Stimulated activated CD8-positive, alpha-beta memory T cell treated with anti-CD3 and anti-CD28 coated beads, Interleukin-4, amount 100 ng/mL, for 48 hours (primary cell): ENCODE measurements around the gene RBPJ.
"Not testable (repeated sequence)": the region's sequence is repeated elsewhere in the genome, so short reads cannot be mapped to it uniquely, and the experiment has no call there.

Source experiments
- DNase-seq: peaks from one replicate; pipeline ENCODE4 v3.0.0-alpha.2; 2020

RBPJ gene

GRCh38 chr4:26377328-26378311, 56.8 kb downstream of the RBPJ start:
- DNase-seq, result no peak

GRCh38 chr4:26379837-26380236, 59.0 kb downstream of the RBPJ start:
- no peak for DNase-seq

- no peak for DNase-seq
Measured at GRCh38 chr4:26380740-26381139, 59.9 kb downstream of the RBPJ start.

DNA sequence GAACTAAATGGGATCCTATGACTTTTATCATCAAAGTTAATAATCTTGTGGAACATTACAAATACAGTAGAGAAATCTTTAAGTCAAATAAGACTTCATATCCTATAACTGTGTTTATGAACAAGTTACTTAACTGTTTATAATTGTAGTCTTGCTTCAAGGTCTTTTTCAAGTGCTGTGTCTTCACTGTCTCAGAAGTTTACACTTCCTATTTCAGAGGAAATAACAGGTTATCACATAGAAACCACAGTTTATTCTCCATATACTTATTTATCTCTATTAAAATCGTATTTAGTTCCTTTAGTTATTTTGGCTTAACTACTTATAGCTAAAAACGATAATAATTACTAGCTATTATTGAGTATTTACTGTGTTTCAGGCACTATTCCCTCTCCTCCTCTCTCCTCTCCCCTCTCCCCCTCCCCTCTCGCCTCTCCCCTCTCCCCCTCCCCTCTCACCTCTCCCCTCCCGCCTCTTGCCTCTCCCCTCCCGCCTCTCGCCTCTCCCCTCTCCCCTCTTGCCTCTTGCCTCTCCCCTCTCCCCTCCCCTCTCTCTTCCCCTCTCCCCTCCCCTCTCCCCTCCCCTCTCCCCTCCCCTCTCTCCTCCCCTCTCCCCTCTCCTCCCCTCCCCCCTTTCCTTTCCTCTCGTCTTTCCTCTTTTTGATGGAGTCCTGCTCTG, 63.7 kb downstream of the RBPJ start:
- no peak for DNase-seq

DNA sequence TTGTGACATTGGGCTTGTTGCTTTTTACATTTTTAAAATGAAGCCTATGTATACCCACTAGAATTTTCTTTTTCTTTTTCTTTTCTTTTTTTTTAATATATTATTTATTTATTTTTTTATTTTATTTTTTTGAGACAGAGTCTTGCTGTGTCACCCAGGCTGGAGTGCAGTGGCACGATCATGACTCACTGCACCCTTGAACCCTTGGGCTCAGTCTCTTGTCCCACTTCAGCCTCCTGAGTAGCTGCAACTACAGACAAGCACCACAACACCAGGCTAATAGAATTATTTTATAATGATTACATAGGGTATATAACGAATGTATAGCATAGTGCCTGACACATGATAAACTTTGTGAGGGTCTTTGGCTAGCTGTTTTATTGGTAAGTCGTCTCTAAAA, 64.9 kb downstream of the RBPJ start:
- no peak for DNase-seq

DNA sequence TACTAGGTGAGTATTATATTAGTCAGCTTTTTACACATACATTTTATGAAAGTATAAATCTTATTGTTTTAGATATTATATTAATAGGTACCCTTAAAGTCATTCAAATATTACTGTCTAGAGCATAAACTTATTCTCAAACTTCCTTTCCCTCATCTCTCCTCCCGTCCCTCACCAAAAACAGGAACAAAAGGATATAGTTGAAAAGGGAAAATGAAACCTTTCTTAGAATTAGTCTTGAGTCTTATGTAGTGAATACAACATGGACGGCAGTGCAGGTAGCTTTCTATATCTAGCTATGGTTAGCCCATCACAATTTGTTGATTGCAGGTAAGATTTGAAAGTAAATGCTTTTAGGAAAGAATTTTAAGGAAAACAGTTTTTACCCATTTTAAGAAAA, 65.6 kb downstream of the RBPJ start:
- DNase-seq, result no peak

- DNase-seq, result no peak
Measured at GRCh38 chr4:26388671-26389070, 67.9 kb downstream of the RBPJ start.

- no peak for DNase-seq
Measured at GRCh38 chr4:26397086-26397485, 76.3 kb downstream of the RBPJ start.

DNA sequence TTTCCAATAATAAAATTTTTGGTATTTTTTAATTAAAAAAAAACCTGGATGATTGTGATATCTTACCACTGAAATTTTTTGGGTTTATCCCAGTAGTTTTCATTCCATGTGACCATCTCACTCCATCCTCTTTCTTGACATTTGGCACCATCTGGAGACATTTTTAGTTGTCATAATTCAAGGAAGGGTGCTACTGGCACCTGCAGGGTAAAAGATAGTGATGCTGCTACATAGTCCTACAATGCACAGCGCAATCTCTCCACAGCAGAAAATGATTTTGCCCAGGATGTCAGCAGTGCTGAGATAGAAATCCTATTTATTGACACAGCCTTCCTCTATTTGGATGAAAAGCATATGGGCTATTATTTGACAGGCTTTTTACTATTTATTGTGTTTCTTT, 79.3 kb downstream of the RBPJ start:
- DNase-seq, result no peak

DNA sequence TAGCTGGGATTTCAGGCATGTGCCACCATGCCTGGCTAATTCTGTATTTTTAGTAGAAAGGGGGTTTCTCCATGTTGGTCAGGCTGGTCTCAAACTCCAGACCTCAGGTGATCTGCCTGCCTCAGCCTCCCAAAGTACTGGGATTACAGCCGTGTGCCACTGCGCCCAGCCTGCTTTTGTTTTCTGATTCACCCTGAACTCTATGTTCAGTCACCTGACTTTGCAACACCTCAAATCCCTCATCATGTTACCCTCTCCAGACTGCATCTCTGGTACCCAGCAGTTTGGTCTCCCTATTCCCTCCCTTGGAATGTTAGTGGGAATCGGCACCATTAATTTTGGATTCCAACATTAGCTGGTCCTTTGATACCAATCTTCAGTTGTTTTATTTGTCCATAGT, 81.2 kb downstream of the RBPJ start:
- DNase-seq, result not testable (repeated sequence)

GRCh38 chr4:26402458-26402857, 81.6 kb downstream of the RBPJ start:
- no peak for DNase-seq

GRCh38 chr4:26404743-26405206, 84.0 kb downstream of the RBPJ start:
- no peak for DNase-seq

DNA sequence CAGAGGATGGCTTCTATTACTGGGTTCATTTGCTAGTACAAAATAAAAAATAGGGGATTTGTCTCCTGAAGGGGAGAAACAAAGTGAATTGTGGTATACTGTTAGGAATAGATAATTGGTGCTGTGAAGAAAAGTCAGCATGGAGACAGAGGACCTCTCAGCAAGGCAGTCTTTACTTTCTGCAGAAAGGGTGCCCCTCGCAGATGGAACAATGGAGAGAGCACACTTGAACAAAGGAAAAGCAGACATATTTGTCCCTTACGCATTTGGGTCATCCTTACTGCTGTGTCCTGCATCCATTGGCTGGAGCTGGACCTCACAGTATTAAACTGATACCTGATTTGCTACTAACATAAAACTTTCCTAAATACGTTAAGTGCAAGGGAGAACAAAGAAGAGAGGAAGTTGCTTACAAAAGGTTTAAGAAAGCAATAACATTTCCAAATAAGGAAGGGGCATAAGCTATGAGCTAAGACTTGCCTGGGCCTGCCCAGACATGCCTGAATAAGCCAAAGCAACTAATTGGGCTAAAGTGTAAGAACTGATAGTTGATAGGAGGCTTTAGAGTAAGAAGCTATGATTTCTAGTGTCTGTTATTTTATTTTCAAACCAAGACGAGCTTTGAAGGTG, 85.6 kb downstream of the RBPJ start:
- no peak for DNase-seq

- no peak for DNase-seq
Measured at GRCh38 chr4:26407476-26407875, 86.7 kb downstream of the RBPJ start.

DNA sequence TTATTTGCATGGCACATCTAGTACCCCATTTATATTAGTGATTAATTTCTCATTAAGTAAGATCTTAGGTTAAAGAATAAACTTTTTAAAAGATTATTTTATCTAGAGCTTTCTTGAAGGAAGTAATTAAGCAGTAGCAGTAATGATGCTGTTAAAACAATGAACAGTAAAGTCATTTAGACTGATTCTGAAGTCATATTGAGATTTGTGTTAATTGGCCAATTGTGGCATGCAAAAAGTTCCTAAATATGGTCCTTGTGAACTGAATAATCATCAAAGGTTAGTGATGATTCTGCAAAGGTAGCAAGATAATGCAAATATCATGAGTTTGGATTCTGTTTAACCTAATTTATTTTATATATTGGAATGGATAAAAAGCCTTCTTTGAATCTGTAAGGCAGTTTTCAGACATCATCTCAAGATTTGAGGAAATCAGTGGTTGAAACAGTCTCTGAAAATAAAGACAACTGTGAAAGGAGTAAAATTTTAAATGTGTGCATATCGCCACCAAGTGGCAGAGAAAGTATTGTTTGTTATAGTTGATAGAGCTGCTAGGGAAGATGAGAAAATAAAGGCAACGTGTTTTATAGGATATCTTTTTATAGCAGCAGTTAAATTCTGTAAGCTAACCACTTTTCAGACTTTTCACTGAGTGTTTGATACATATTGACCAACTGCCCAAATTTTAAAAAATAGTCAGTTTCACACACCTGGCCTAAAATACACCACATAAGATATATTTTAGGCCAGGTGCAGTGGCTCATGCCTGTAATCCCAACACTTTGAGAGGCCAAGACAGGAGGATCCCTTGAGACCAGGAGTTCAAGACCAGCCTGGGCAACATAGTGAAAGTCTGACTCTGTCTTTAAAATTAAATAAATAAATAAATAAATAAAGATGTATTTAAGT, 89.8 kb downstream of the RBPJ start:
- DNase-seq, result no peak

GRCh38 chr4:26412381-26413372, 91.9 kb downstream of the RBPJ start:
- no peak for DNase-seq

GRCh38 chr4:26413582-26413981, 92.8 kb downstream of the RBPJ start:
- no peak for DNase-seq

GRCh38 chr4:26418107-26418506, 97.3 kb downstream of the RBPJ start:
- no peak for DNase-seq

- DNase-seq, result no peak
Measured at GRCh38 chr4:26418850-26419249, 98.0 kb downstream of the RBPJ start.

DNA sequence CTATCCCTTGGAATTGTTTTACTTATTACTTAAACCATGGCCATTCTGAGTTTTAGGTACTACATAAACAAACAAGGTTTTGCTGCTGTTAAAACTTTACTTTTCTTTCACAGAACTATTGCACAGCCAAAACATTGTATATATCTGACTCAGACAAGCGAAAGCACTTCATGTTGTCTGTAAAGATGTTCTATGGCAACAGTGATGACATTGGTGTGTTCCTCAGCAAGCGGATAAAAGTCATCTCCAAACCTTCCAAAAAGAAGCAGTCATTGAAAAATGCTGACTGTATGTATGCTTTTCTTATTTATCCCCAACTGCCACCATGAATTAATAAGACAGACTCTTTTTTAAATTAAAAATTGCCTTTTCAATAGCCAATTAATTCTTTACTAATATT, 99.6 kb downstream of the RBPJ start:
- DNase-seq, result no peak

DNA sequence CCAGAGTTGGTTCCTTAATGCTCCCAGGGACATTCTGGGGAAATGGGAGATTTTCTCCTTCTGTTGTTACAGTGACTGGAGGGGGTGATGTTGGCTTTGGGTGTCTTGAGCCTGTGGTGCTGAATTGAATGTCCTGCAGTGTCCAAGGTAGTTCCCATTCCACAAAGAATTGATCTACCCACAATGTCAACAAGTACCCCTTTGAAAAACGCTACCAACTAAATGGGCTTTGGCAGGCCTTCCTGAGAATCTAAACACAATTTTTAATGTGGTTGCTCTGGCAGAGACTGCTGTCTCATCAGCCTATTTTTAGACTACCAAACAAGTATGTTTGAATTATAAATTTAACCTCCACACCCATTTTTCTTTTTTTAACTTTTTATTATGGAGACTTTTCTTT, 100.1 kb downstream of the RBPJ start:
- no peak for DNase-seq
